HG03064 (cell line): ENCODE results near the gene PIN1.

Experiments
- ATAC-seq: cut with Tn5 transposase; IDR thresholded peaks from one replicate; pipeline ENCODE4 v1.9.1; 2021; ENCODE audit warnings: low read depth; ENCODE audit not compliant: unreplicated experiment

PIN1 gene

GRCh38 chr19:9850235-9850959, 15.3 kb downstream of the PIN1 start:
- no peak for ATAC-seq

- no peak for ATAC-seq
Measured at GRCh38 chr19:9854282-9854846, 19.2 kb downstream of the PIN1 start.

GRCh38 chr19:9856609-9857008, 21.5 kb downstream of the PIN1 start:
- no peak for ATAC-seq

- no peak for ATAC-seq
Measured at GRCh38 chr19:9857076-9857721, 22.1 kb downstream of the PIN1 start.

GRCh38 chr19:9857920-9858746, 23.0 kb downstream of the PIN1 start:
- no peak for ATAC-seq

GRCh38 chr19:9858766-9859165, 23.6 kb downstream of the PIN1 start:
- no peak for ATAC-seq

- no peak for ATAC-seq
Measured at GRCh38 chr19:9860407-9860806, 25.3 kb downstream of the PIN1 start.

GRCh38 chr19:9861503-9861902, 26.4 kb downstream of the PIN1 start:
- no peak for ATAC-seq

- ATAC-seq: no peak
Measured at GRCh38 chr19:9862938-9863337, 27.8 kb downstream of the PIN1 start.

GRCh38 chr19:9863759-9864158, 28.6 kb downstream of the PIN1 start:
- no peak for ATAC-seq

- ATAC-seq: no peak
Measured at GRCh38 chr19:9865732-9866501, 30.8 kb downstream of the PIN1 start.

GRCh38 chr19:9868983-9869617, 34.0 kb downstream of the PIN1 start:
- ATAC-seq: no peak

- ATAC-seq: no peak
Measured at GRCh38 chr19:9871626-9872338, 36.7 kb downstream of the PIN1 start.

GRCh38 chr19:9872618-9873242, 37.6 kb downstream of the PIN1 start:
- no peak for ATAC-seq

GRCh38 chr19:9875031-9875627, 40.0 kb downstream of the PIN1 start:
- no peak for ATAC-seq

GRCh38 chr19:9875796-9876195, 40.7 kb downstream of the PIN1 start:
- no peak for ATAC-seq

GRCh38 chr19:9877780-9878510, 42.8 kb downstream of the PIN1 start:
- no peak for ATAC-seq
